WTC11 (cell line): ENCODE results near the gene RPTOR.

Experiments used
- ETV6 ChIP-seq: sonication (generic); formaldehyde crosslinking; IDR thresholded peaks from 2 replicates; pipeline ENCODE4 v1.8.1; 2022; ENCODE audit warnings: mild to moderate bottlenecking, missing genetic modification reagents
- GABPB1 ChIP-seq: sonication (generic); formaldehyde crosslinking; IDR thresholded peaks from 2 replicates; pipeline ENCODE4 v1.8.1; 2023; ENCODE audit warnings: mild to moderate bottlenecking, missing genetic modification reagents
- IRF2 ChIP-seq: sonication (generic); formaldehyde crosslinking; IDR thresholded peaks from 2 replicates; pipeline ENCODE4 v1.8.0; 2022; ENCODE audit warnings: low read depth, missing genetic modification reagents, borderline replicate concordance
- TP53 ChIP-seq: sonication (generic); formaldehyde crosslinking; IDR thresholded peaks from 2 replicates; pipeline ENCODE4 v1.8.1; 2023; ENCODE audit warnings: mild to moderate bottlenecking, missing genetic modification reagents
- ZBTB21 ChIP-seq: sonication (generic); formaldehyde crosslinking; IDR thresholded peaks from 2 replicates; pipeline ENCODE4 v1.8.1; 2023; ENCODE audit warnings: mild to moderate bottlenecking, missing genetic modification reagents, borderline replicate concordance
- ZNF317 ChIP-seq: sonication (generic); formaldehyde crosslinking; IDR thresholded peaks from 2 replicates; pipeline ENCODE4 v1.8.1; 2023; ENCODE audit warnings: low read depth, mild to moderate bottlenecking, moderate library complexity, missing genetic modification reagents, borderline replicate concordance
- ZNF416 ChIP-seq: fragments of 250-450 bp; sonication (Bioruptor Pico); IDR thresholded peaks from 2 replicates; pipeline ENCODE4 v1.9.0; 2021; ENCODE audit warnings: mild to moderate bottlenecking, inconsistent platforms
- TF ChIP-seq, protein P1 (sequence below): sonication (generic); formaldehyde crosslinking; IDR thresholded peaks from 2 replicates; pipeline ENCODE4 v1.8.0; 2022; ENCODE audit warnings: mild to moderate bottlenecking, missing genetic modification reagents
- TF ChIP-seq, protein P2 (sequence below): sonication (generic); formaldehyde crosslinking; IDR thresholded peaks from 2 replicates; pipeline ENCODE4 v1.8.1; 2022; ENCODE audit warnings: low read depth, missing genetic modification reagents, borderline replicate concordance
- TF ChIP-seq, protein P3 (sequence below): fragments of 200-600 bp; IDR thresholded peaks from 2 replicates; pipeline ENCODE4 v1.8.0; 2022; ENCODE audit warnings: antibody characterized with exemption
- TF ChIP-seq, protein P4 (sequence below): sonication (generic); formaldehyde crosslinking; IDR thresholded peaks from 2 replicates; pipeline ENCODE4 v1.8.0; 2022; ENCODE audit warnings: mild to moderate bottlenecking, missing genetic modification reagents
- TF ChIP-seq, protein P5 (sequence below): fragments of 250-450 bp; sonication (Bioruptor Pico); conservative IDR thresholded peaks from 2 replicates; pipeline ENCODE4 v1.9.0; 2021; ENCODE audit warnings: mild to moderate bottlenecking
- TF ChIP-seq, protein P6 (sequence below): sonication (generic); formaldehyde crosslinking; IDR thresholded peaks from 2 replicates; pipeline ENCODE4 v1.8.0; 2022; ENCODE audit warnings: missing genetic modification reagents

DNA sequence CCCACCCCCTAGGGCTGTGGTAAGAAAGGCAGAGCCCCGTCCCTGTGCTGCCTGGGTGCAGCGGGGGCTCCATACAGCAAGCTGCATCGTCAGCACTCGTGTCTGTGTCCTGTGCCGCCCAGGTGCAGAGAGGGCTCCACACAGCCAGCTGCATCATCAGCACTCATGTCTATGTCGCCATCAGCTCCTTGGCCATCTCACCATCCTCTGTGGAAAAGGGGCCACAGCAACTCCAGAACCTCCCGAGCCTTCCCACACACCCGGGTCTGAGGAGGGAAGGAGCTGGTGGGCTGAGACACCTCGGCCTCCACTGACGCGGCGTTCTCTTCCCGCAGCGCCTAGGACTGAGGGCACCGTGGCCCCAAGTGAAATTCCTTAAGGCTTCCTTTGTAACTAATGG, 374.1 kb downstream of the RPTOR start:
- TF ChIP-seq, protein P1, sequence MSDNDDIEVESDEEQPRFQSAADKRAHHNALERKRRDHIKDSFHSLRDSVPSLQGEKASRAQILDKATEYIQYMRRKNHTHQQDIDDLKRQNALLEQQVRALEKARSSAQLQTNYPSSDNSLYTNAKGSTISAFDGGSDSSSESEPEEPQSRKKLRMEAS (CRISPR knock-in tag) = no peak
- TF ChIP-seq, protein P2, sequence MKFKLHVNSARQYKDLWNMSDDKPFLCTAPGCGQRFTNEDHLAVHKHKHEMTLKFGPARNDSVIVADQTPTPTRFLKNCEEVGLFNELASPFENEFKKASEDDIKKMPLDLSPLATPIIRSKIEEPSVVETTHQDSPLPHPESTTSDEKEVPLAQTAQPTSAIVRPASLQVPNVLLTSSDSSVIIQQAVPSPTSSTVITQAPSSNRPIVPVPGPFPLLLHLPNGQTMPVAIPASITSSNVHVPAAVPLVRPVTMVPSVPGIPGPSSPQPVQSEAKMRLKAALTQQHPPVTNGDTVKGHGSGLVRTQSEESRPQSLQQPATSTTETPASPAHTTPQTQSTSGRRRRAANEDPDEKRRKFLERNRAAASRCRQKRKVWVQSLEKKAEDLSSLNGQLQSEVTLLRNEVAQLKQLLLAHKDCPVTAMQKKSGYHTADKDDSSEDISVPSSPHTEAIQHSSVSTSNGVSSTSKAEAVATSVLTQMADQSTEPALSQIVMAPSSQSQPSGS (CRISPR knock-in tag) = no peak
- TF ChIP-seq, protein P3, sequence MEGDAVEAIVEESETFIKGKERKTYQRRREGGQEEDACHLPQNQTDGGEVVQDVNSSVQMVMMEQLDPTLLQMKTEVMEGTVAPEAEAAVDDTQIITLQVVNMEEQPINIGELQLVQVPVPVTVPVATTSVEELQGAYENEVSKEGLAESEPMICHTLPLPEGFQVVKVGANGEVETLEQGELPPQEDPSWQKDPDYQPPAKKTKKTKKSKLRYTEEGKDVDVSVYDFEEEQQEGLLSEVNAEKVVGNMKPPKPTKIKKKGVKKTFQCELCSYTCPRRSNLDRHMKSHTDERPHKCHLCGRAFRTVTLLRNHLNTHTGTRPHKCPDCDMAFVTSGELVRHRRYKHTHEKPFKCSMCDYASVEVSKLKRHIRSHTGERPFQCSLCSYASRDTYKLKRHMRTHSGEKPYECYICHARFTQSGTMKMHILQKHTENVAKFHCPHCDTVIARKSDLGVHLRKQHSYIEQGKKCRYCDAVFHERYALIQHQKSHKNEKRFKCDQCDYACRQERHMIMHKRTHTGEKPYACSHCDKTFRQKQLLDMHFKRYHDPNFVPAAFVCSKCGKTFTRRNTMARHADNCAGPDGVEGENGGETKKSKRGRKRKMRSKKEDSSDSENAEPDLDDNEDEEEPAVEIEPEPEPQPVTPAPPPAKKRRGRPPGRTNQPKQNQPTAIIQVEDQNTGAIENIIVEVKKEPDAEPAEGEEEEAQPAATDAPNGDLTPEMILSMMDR = no peak
- TF ChIP-seq ZNF416 (CRISPR knock-in tag) (no peak), ETV6 (CRISPR knock-in tag) (no peak), GABPB1 (no peak), ZBTB21 (no peak), ZNF317 (CRISPR knock-in tag) (no peak), IRF2 (CRISPR knock-in tag) (no peak), TP53 (CRISPR knock-in tag) (no peak)
- TF ChIP-seq, protein P4, sequence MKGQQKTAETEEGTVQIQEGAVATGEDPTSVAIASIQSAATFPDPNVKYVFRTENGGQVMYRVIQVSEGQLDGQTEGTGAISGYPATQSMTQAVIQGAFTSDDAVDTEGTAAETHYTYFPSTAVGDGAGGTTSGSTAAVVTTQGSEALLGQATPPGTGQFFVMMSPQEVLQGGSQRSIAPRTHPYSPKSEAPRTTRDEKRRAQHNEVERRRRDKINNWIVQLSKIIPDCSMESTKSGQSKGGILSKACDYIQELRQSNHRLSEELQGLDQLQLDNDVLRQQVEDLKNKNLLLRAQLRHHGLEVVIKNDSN = no peak
- TF ChIP-seq, protein P5, sequence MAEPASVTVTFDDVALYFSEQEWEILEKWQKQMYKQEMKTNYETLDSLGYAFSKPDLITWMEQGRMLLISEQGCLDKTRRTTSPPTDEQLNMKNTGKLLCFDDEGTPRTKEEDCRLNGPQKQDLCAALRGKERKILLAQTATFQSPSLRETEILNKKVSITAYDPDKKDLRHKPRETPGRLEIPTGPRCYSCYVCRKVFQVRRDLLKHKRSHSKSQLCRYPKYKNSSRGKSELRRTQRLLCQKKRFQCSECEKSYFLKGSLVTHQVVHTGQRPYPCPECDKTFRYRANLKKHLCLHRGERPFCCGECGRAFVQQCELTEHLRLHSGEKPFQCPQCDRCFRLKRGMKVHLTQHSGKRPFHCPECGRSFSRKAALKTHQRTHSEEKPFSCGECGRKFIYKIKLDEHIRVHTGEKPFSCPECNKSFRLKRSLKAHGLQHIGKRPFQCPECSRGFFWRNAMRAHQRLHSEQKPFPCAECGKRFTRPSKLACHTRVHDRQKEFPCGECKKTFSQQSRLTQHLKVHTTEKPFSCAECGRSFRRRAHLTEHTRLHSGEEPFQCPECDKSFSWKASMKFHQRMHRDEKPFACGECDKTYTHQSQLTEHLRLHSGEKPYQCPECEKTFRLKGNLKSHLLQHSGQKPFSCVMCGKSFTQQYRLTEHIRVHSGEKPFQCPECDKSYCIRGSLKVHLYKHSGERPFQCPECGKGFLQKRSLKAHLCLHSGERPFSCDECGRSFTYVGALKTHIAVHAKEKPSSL (CRISPR knock-in tag) = no peak
- TF ChIP-seq, protein P6, sequence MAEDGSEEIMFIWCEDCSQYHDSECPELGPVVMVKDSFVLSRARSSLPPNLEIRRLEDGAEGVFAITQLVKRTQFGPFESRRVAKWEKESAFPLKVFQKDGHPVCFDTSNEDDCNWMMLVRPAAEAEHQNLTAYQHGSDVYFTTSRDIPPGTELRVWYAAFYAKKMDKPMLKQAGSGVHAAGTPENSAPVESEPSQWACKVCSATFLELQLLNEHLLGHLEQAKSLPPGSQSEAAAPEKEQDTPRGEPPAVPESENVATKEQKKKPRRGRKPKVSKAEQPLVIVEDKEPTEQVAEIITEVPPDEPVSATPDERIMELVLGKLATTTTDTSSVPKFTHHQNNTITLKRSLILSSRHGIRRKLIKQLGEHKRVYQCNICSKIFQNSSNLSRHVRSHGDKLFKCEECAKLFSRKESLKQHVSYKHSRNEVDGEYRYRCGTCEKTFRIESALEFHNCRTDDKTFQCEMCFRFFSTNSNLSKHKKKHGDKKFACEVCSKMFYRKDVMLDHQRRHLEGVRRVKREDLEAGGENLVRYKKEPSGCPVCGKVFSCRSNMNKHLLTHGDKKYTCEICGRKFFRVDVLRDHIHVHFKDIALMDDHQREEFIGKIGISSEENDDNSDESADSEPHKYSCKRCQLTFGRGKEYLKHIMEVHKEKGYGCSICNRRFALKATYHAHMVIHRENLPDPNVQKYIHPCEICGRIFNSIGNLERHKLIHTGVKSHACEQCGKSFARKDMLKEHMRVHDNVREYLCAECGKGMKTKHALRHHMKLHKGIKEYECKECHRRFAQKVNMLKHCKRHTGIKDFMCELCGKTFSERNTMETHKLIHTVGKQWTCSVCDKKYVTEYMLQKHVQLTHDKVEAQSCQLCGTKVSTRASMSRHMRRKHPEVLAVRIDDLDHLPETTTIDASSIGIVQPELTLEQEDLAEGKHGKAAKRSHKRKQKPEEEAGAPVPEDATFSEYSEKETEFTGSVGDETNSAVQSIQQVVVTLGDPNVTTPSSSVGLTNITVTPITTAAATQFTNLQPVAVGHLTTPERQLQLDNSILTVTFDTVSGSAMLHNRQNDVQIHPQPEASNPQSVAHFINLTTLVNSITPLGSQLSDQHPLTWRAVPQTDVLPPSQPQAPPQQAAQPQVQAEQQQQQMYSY (CRISPR knock-in tag) = no peak
